H1 (cell line): ENCODE results near the gene UBE2E2. TPM values are rescaled to one million over a fixed set of nuclear protein-coding genes. Genes with fewer than 3 reads are reported as not detected.

Experiments used
- CTCF ChIA-PET: fragments of 300-600 bp; sonication (Branson Sonifier 250); formaldehyde crosslinking; loops from one replicate; lab custom pipeline; 2021; ENCODE audit not compliant: partially characterized antibody; lab: Charles Lee
- POLR2A ChIA-PET: fragments of 300-600 bp; sonication (Branson Sonifier 250); formaldehyde crosslinking; loops from one replicate; lab custom pipeline; 2021; ENCODE audit warnings: inconsistent platforms; ENCODE audit not compliant: partially characterized antibody; lab: Charles Lee
- DNase-seq, 2 experiments: peaks; one replicate each; pipeline versions ENCODE4 v3.0.0 to v3.0.0-alpha.2; 2010 to 2022; ENCODE audit warnings: low spot score in 2 of 2, low read depth in 1 of 2, mixed read lengths in 1 of 2
- FAIRE-seq: peaks from 2 replicates; lab custom pipeline; 2011; peaks lifted over from hg19 to GRCh38; lab: Jason Lieb, UNC
- H2AFZ ChIP-seq: 2 replicates; pipeline ENCODE4 v1.8.1; 2012; ENCODE audit warnings: low read length, inconsistent platforms
- H2AK5ac ChIP-seq: 2 replicates; pipeline ENCODE4 v1.6.1; 2013; ENCODE audit warnings: low read depth, low read length
- H2BK120ac ChIP-seq: replicated peaks from 2 replicates; pipeline ENCODE3; 2013; ENCODE audit warnings: low read depth, low read length, inconsistent platforms
- H2BK12ac ChIP-seq: 2 replicates; pipeline ENCODE4 v1.6.1; 2013; ENCODE audit warnings: low read depth, low read length
- H2BK15ac ChIP-seq: 2 replicates; pipeline ENCODE4 v1.6.1; 2013; ENCODE audit warnings: low read length
- H2BK20ac ChIP-seq: 2 replicates; pipeline ENCODE4 v1.6.1; 2013; ENCODE audit warnings: low read length
- H2BK5ac ChIP-seq: 2 replicates; pipeline ENCODE4 v1.6.1; 2013; ENCODE audit warnings: low read depth, low read length
- H3K14ac ChIP-seq: 2 replicates; pipeline ENCODE4 v1.6.1; 2013; ENCODE audit warnings: inconsistent platforms; ENCODE audit not compliant: insufficient read length
- H3K18ac ChIP-seq: 2 replicates; pipeline ENCODE4 v1.6.1; 2013; ENCODE audit warnings: low read length; ENCODE audit errors: extremely low read depth
- H3K23ac ChIP-seq: 2 replicates; pipeline ENCODE4 v1.6.1; 2013; ENCODE audit warnings: inconsistent platforms; ENCODE audit not compliant: insufficient read length
- H3K23me2 ChIP-seq: 2 replicates; pipeline ENCODE4 v1.6.1; 2013; ENCODE audit warnings: low read depth, low read length
- H3K27ac ChIP-seq: 2 replicates; pipeline ENCODE4 v1.6.1; 2011; ENCODE audit warnings: low read depth, low read length, inconsistent platforms
- H3K27me3 ChIP-seq, 4 experiments: replicated peaks in 1 of 4; 1 replicate in 1 of 4; 2 replicates in 3 of 4; pipeline versions ENCODE4 v1.6.1 to v1.8.1; 2011 to 2013; ENCODE audit warnings: low read length in 3 of 4, mild to moderate bottlenecking in 3 of 4, inconsistent platforms in 2 of 4, mixed read lengths in 2 of 4, moderate library complexity in 1 of 4; ENCODE audit not compliant: control insufficient read depth in 3 of 4, insufficient read depth in 3 of 4; ENCODE audit errors: extremely low read depth in 1 of 4
- H3K36me3 ChIP-seq, 4 experiments: 2 replicates each; pipeline versions ENCODE4 v1.6.1 to v1.8.1; 2011 to 2013; ENCODE audit warnings: mild to moderate bottlenecking in 4 of 4, low read length in 3 of 4, moderate library complexity in 2 of 4, control low read depth in 1 of 4, inconsistent platforms in 1 of 4; ENCODE audit not compliant: insufficient read depth in 4 of 4, control insufficient read depth in 2 of 4
- H3K4ac ChIP-seq: replicated peaks from 2 replicates; pipeline ENCODE3; 2013; ENCODE audit warnings: low read length, low read depth, mixed read lengths, inconsistent platforms; ENCODE audit not compliant: insufficient read length
- H3K4me1 ChIP-seq, 4 experiments: replicated peaks in 1 of 4; 1 replicate in 1 of 4; 2 replicates in 3 of 4; pipeline versions ENCODE4 v1.6.1 to v1.8.1; 2011 to 2013; ENCODE audit warnings: low read length in 3 of 4, inconsistent platforms in 2 of 4, mixed read lengths in 1 of 4; ENCODE audit not compliant: insufficient read depth in 4 of 4, control insufficient read depth in 3 of 4
- H3K4me2 ChIP-seq, 2 experiments: 2 replicates each; pipeline versions ENCODE4 v1.6.1 to v1.8.1; 2011 to 2013; ENCODE audit warnings: low read depth in 2 of 2, low read length in 2 of 2, control low read depth in 1 of 2, inconsistent platforms in 1 of 2, mild to moderate bottlenecking in 1 of 2; ENCODE audit not compliant: insufficient read depth in 1 of 2
- H3K4me3 ChIP-seq, 4 experiments: fragments of 200-600, 300-600 bp in 1 of 4; sonication (generic), shearing (Covaris generic), sonication (Bioruptor Twin) in 1 of 4; 2 replicates each; pipeline versions ENCODE4 v1.5.1 to v1.8.1; 2011 to 2016; ENCODE audit warnings: low read length in 4 of 4, low read depth in 3 of 4, control low read depth in 2 of 4, inconsistent platforms in 2 of 4, mild to moderate bottlenecking in 2 of 4, mixed read lengths in 1 of 4, moderate library complexity in 1 of 4; ENCODE audit not compliant: insufficient read depth in 2 of 4; ENCODE audit errors: extremely low read depth in 1 of 4
- H3K56ac ChIP-seq: replicated peaks from 2 replicates; pipeline ENCODE3; 2013; ENCODE audit warnings: low read depth, mild to moderate bottlenecking, mixed read lengths, low read length, inconsistent platforms; ENCODE audit not compliant: insufficient read length
- H3K79me1 ChIP-seq: 2 replicates; pipeline ENCODE4 v1.6.1; 2013; ENCODE audit warnings: low read depth, low read length, control low read depth
- H3K79me2 ChIP-seq, 2 experiments: 2 replicates each; pipeline versions ENCODE4 v1.6.1 to v1.8.1; 2012 to 2013; ENCODE audit warnings: low read length in 2 of 2, mild to moderate bottlenecking in 2 of 2, inconsistent platforms in 1 of 2; ENCODE audit not compliant: insufficient read depth in 2 of 2, control insufficient read depth in 1 of 2
- H3K9ac ChIP-seq, 4 experiments: replicated peaks in 1 of 4; 1 replicate in 1 of 4; 2 replicates in 3 of 4; pipeline versions ENCODE4 v1.6.1 to v1.8.1; 2011 to 2013; ENCODE audit warnings: low read depth in 3 of 4, low read length in 3 of 4, control low read depth in 2 of 4, mild to moderate bottlenecking in 2 of 4, moderate library complexity in 2 of 4, inconsistent platforms in 1 of 4; ENCODE audit errors: extremely low read depth in 1 of 4
- H3K9me3 ChIP-seq, 2 experiments: 2 replicates each; pipeline versions ENCODE4 v1.6.1 to v1.8.1; 2012 to 2013; ENCODE audit warnings: mild to moderate bottlenecking in 2 of 2, moderate library complexity in 2 of 2, control low read depth in 1 of 2, inconsistent platforms in 1 of 2, low read depth in 1 of 2, low read length in 1 of 2, mixed read lengths in 1 of 2; ENCODE audit not compliant: insufficient read depth in 2 of 2
- H4K20me1 ChIP-seq, 2 experiments: replicated peaks in 1 of 2; 2 replicates each; pipeline versions ENCODE3 to v1.8.1; 2011 to 2013; ENCODE audit warnings: inconsistent platforms in 2 of 2, low read length in 2 of 2, mild to moderate bottlenecking in 1 of 2; ENCODE audit not compliant: insufficient read depth in 2 of 2, control insufficient read depth in 1 of 2
- H4K5ac ChIP-seq: 2 replicates; pipeline ENCODE4 v1.6.1; 2013; ENCODE audit warnings: low read length, low read depth, mixed read lengths, inconsistent platforms; ENCODE audit not compliant: insufficient read length
- H4K8ac ChIP-seq: 2 replicates; pipeline ENCODE4 v1.8.0; 2013; ENCODE audit warnings: mild to moderate bottlenecking, moderate library complexity, low read length, inconsistent platforms; ENCODE audit not compliant: insufficient read depth; ENCODE audit errors: extremely low read depth
- H4K91ac ChIP-seq: replicated peaks from 2 replicates; pipeline ENCODE3; 2013; ENCODE audit warnings: low read length, mixed read lengths, inconsistent platforms; ENCODE audit not compliant: insufficient read length
- CBX5 ChIP-seq: fragments of 300-800, 300-1000 bp; sonication (generic); IDR thresholded peaks from 2 replicates; pipeline ENCODE4 v1.7.1; 2016; ENCODE audit warnings: antibody characterized with exemption, low read length, low read depth
- GTF2F1 ChIP-seq: IDR thresholded peaks from 2 replicates; pipeline ENCODE4 v1.6.1; 2012; ENCODE audit warnings: low read depth, low read length, improper control_type of control experiment, borderline replicate concordance
- KDM1A ChIP-seq: fragments of 200-600, 300-600 bp; sonication (generic); IDR thresholded peaks from 2 replicates; pipeline ENCODE4 v1.7.1; 2016; ENCODE audit warnings: mild to moderate bottlenecking, low read length, borderline replicate concordance
- NANOG ChIP-seq: IDR thresholded peaks from 2 replicates; pipeline ENCODE4 v1.6.1; 2011; ENCODE audit warnings: low read length, low read depth, mild to moderate bottlenecking, inconsistent platforms; ENCODE audit not compliant: insufficient read depth, poor library complexity, severe bottlenecking
- POU5F1 ChIP-seq: IDR thresholded peaks from 2 replicates; pipeline ENCODE4 v1.6.1; 2011; ENCODE audit warnings: low read depth, mild to moderate bottlenecking, low read length, moderate library complexity
- RAD21 ChIP-seq, 2 experiments: IDR thresholded peaks in 1 of 2; conservative IDR thresholded peaks in 1 of 2; 2 replicates each; pipeline ENCODE4 v1.6.1; 2011; ENCODE audit warnings: low read depth in 2 of 2, low read length in 2 of 2, improper control_type of control experiment in 1 of 2, inconsistent platforms in 1 of 2, mild to moderate bottlenecking in 1 of 2, moderate library complexity in 1 of 2
- whole genome bisulfite sequencing, 2 experiments: shearing (Covaris generic) in 1 of 2; methylation state at CpG; one replicate each; pipeline versions ENCODE4 v1.1.6 to v1.1.7; 2013 to 2015; ENCODE audit warnings: low lambda C conversion rate in 2 of 2, mixed read lengths in 2 of 2, inconsistent platforms in 1 of 2, low coverage in 1 of 2, missing lambda C conversion rate in 1 of 2; ENCODE audit not compliant: insufficient replicate concordance in 2 of 2, insufficient coverage in 1 of 2, insufficient read length in 1 of 2; ENCODE audit errors: extremely low coverage in 1 of 2, missing lambda C conversion rate in 1 of 2; 5-methylcytosine and 5-hydroxymethylcytosine counted together
- polyA plus RNA-seq, 7 experiments: library from polyadenylated mRNA; depleted of rRNA in 3 of 7; stranded (reverse) in 5 of 7; unstranded in 2 of 7; fragments of >200 nt in 5 of 7; fragments of 200-250 nt in 2 of 7; gene quantifications; 1 replicate in 5 of 7; 2 replicates in 1 of 7; 4 replicates in 1 of 7; pipeline versions ENCODE4 v1.2.1 to v1.2.3, GENCODE V29; 2011 to 2013; ENCODE audit warnings: missing spikeins in 2 of 7, mixed read lengths in 2 of 7
- total RNA-seq: library from RNA; stranded (reverse); fragmentation: NEBNext Ultra II Directional; extraction: Animal tissue kit (Norgen Biotek cat#: 25700); gene quantifications from 2 replicates; pipeline ENCODE4 v1.2.1, GENCODE V29; 2021

UBE2E2 gene
- total and polyA plus RNA-seq, 2 of the 8 experiments (the other 6 are each of a cell fraction or from before 2014, with no cell fraction given): 57.6 to 70.6 TPM

DNA sequence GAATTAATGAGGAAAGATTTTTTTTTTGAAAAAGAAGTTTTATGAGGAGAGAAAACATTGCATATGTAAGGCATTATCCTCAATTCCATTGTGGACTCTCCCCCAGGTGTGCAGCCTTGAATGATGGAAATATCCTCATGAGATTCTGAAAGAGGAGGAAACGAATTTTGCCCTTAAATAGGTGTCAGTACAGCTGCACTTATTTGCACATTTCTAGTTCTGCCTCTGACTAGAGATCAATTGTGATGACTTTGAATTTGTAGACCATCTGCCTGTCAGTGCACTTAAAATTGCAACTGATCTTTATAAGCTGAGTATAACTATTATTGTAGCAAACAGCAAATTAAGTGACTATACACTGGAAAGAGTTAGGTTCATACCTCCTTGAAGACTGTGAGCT is 141.8 kb downstream of the UBE2E2 start:
- Histone ChIP-seq H3K23me2 (no peaks in the 10 kb centered on the region), H4K91ac (no peak overlapping the region), H2BK120ac (no peak overlapping the region), H3K9me3 (peaks cover 10 to 18% of the 10 kb centered on the region in 2 experiments; a peak in 3 of 4 replicates), H2AFZ (no peak overlapping the region), H3K4me2 (no peak overlapping the region), H2AK5ac (no peak overlapping the region), H2BK20ac (no peak overlapping the region), H3K4me1 (no peaks in the 10 kb centered on the region), H3K14ac (no peak overlapping the region), H2BK12ac (no peak overlapping the region), H3K9ac (no peak overlapping the region), H4K20me1 (no peaks in the 10 kb centered on the region), H3K4me3 (no peak overlapping the region), H3K79me2 (no peaks in the 10 kb centered on the region), H3K79me1 (no peaks in the 10 kb centered on the region), H4K5ac (no peak overlapping the region), H3K23ac (no peak overlapping the region), H3K4ac (no peak overlapping the region), H3K36me3 (peaks cover 0 to 7% (median 0%) of the 10 kb centered on the region in 4 experiments; a peak in 1 of 8 replicates), H3K56ac (no peak overlapping the region), H3K27ac (no peak overlapping the region), H2BK5ac (no peak overlapping the region), H3K27me3 (no peaks in the 10 kb centered on the region), H4K8ac (no peak overlapping the region), H3K18ac (no peak overlapping the region), H2BK15ac (no peak overlapping the region)
- FAIRE-seq (no peak), DNase-seq (no peak)
- ChIA-PET POLR2A (interaction anchor here (0.7 kb wide), 1 partner anchor 453 kb away, joined by 3 read pairs; no protein-coding TSS in a partner anchor), CTCF (no interaction called here)
- TF ChIP-seq GTF2F1: no peak
- TF ChIP-seq RAD21 (IDR thresholded peaks at IDR 0.05 in 1 of 2, conservative IDR thresholded peaks at IDR 0.05 in 1 of 2; ENCODE audit: low read depth in 2 of 2, low read length in 2 of 2): no peak
- TF ChIP-seq CBX5: no peak
- no peak for TF ChIP-seq KDM1A
- no peak for TF ChIP-seq NANOG
- no peak for TF ChIP-seq POU5F1
- 90% methylated on average over 1 of the region's 1 CpG; no CpG with 5 or more reads in 1 of the 2 experiments for WGBS, 2 experiments
